Globus pallidus (tissue), 1 donor: Measurements from ENCODE around the gene POLE.
"Not testable (repeated sequence)": the region's sequence is repeated elsewhere in the genome, so short reads cannot be mapped to it uniquely, and the experiment has no call there.

Experiments used
- DNase-seq: peaks from one replicate; pipeline ENCODE4 v3.0.0-alpha.2; 2015; ENCODE audit warnings: low spot score

The POLE gene

DNA sequence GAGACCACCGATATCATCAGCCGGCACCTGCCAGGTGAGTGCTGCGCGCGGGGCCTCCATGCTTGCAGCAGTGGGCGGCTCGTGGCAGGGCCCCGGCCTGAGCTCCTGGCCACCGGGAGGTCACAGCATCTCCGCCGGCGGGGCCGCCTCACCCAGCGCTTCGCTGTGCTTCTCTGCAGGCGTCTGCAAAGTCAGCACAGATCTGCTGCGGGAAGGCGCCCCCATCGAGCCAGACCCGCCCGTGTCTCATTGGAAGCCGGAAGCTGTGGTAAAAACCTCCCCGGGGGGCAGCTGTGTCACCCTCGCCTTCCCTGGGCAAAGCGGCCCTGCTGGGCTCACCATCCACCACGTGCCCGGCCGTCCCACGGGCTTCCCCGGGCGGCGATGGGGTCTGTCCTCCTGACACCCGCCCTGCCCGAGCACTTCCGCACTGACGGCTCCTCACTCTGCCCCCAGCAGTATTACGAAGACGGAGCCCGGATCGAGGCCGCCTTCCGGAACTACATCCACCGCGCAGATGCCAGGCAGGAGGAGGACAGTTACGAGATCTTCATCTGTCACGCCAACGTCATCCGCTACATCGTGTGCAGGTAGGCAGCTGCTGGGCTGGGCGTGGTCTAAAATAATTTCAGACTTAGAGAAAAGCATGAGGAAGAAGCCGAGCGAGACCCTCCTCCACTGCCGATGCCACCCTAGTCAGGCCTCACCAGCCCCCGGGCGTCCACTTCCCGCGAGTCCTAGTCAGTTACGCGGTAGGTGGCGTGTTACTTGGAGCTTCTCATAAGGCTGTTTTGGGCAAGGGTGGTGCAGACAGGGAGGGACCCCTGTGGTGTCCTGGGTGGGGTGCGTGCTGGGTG is 30.6 kb upstream of the POLE start:
- DNase-seq, result no peak

DNA sequence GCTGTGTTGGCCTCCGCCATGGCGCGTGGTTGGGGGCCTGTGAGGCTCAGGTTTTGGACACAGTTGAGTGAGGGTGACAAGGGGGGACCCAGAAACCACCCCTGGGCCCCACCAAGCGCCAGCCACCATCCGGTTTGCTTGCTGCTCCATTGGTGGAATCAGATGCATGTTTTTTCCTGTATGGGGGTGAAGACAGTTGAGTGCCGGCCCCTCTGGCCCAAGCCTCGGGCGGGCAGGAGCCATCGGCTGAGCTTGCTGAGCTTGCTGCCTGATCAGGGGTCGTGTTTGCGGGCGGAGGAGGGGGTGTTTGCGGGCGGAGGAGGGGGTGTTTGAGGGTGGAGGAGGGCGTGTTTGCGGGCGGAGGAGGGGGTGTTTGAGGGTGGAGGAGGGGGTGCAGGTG is 29.9 kb upstream of the POLE start:
- DNase-seq, result no peak

DNA sequence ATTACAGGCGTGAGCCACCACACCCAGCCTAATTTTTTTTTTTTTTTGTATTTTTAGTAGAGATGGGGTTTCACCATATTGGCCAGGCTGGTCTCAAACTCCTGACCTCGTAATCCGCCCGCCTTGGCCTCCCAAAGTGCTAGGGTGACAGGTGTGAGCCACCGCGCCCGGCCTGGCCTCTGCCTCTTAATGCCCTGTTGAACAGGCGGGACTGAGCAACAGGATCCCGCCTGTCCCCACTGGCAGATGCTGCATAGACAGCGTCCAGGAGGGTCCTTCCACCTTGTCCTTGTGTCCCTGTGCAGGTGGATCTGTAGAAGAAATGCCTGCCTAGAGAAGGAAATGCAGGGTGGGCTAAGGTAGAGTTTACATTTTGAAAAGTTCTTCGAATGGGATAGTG is 29.2 kb upstream of the POLE start:
- DNase-seq, result no peak

DNA sequence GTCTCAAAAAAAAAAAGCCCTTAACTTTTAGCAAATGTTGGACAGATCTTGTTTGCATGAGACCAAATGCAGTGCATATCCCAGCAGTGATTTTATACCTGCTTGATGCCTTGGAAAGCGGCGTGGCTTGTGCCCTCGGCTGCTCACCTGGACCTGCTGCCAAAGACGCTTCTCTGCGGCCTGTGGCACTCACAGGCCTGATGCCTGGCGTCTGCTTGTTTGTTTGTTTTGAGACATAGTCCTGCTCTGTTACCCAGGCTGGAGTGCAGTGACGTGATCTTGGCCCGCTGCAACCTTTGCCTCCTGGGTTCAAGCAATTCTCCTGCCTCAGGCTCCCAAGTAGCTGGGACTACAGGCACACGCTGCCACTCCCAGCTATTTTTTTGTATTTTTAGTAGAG is 28.7 kb upstream of the POLE start:
- no peak for DNase-seq

DNA sequence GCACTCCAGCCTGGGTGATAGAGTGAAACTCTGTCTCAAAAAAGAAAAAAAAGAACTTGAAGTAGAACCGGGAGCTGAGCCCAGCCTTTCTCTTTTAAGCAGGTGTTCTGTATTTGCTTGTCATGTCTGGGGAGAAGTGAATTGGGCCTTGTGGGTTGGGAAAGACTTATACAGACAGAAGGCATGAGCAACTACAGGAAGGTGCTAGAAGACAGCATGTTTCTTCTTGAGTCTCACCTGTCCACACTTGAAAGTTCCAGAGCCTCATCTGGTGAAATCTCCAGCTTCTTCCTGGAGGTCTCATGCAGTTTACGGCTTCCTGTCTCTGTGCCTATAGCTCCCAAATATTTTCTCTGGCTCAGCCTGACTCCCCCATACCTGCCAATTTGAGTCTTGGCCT is 26.0 kb upstream of the POLE start:
- no peak for DNase-seq

DNA sequence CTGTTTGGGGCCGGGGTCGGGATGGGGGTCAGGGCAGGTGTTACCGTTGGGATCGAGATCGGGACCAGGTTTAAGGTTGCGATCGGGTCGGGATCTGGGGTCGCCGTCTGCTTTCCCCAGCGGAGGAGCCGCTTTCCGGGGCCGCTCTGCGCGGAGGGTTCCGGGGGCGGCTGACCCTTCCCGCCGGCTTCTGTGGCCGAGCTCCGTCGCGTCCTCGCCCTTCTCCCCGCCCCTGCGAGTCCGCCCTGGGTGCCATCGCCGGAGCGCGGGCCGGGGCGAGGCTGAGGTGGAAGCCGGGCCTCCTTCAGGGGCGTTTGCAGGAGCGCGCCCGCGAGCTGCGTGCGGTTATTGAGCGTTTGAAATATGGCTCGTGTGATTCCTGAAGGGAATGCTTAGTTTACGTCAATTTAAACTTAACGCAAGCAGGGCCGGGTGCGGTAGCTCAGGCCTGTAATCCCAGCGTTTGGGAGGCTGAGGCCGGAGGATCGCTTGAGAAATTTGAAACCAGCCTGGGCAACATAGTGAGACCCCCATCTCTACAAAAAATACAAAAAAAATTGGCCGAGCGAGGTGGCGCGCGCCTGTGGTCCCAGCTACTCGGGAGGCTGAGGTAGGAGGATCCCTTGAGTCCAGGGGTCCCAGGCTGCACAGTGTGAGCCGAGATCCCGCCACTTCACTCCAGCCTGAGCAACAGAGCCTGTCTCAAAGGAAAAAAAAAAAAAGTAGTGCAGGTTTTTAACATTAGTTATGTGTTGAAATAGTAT is 24.1 kb upstream of the POLE start:
- no peak for DNase-seq

DNA sequence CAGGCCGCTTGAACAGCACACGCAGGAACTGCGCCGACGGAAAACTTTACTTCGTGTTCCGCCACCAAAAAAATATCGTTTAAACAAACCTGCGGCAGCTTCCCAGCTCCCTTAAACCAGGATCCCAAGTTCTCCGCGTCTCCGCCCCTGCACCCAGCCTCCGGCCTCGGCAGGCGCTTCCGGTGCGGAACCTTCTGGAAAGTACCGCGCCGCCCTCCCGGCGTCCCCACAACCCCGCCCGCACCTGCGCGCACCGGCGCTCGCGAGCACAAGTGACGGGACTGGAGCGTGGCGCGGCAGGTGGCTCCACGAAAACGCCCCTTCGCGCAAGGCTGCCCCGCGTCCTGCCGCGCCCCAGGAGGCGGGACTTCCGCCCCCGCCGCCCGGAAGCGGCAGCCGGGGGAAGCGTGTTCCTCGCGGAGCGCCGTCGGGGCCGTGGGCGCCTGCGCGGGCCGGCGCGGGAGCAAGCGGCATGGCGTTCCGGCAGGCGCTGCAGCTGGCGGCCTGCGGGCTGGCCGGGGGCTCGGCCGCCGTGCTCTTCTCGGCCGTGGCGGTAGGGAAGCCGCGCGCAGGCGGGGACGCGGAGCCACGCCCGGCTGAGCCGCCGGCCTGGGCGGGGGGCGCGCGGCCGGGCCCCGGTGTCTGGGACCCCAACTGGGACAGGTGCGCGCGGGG is 23.4 kb upstream of the POLE start, which contains the start of gene PGAM5:
Gene PGAM5, plus strand, starts transcription at position 438 of the 675 bp plus-strand sequence. Its CDS starts 35 bp downstream, at position 473.
- DNase-seq, result peak; percentile 77

DNA sequence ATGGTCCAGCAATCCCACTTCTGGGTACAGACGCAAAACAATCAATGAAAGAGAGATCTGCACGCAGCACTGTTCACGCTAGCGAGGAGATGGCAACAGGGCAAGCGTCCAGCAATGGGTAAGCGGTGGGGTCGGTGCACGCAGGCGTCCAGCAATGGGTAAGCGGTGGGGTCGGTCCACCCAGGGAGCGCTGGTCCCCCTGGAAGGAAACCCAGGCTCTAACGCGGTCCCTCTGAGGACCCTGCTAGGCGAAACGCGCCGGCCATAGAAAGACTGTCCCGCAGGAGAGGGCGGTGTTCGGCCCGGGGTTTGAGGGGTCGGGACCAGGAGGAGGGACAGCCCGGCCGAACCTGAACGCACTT is 22.9 kb upstream of the POLE start:
- DNase-seq, result no peak

DNA sequence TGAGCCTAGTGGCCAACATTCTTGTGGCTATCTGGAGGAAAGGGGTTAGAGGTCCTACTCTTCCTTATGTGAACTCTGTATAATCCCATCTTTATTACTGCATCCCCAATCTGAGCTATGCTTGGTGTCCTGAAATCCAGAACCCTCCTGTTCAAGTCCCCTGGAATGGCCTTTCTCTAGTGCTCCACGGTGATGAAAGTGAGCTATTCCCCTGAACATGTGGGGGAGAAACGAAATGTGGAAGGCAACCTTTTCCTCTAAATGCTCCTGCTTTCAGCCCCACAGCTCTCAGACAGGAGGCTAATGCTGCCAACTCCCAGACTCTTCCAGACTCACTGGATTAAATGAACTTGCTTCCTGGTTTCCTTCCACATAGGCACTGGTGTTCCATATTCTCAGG is 21.0 kb upstream of the POLE start:
- DNase-seq, result no peak

DNA sequence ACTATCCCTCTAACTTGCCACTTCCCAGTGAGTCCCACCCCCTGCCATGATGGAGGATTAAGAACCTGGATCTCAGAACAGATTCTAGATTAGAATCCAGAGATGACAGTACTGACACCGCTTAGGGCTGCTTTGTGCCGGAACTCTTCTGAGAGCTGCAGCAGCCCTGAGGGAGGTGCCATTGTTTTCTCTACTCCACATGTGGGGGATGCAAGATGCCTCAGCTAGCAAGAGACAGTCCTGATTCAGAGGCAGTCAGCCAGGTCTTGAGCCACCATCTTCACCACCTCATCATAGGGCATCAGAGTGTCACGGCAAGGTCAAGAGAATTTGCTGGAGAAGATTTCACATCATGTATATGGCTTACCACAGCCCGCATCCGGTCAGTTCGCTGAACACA is 20.1 kb upstream of the POLE start:
- DNase-seq, result no peak

DNA sequence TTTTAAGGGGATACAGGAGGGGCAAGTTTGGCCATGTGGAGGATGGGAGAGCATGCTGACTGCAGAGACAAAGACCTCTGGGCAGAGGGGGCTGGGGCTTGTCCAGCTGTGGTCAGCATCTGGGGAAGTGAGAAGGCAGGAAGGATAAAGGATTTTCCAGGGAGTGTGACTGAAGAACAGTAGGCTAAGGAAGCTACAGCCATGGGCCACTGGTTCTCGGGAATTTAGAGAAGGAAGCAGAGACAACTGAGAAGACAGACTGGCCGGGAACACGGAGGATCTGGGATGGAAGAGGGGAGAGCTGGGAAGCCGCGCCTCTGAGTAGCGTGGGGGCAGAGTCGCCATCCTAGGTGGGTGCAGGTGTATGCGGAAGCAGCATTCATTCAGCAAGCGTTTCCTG is 16.5 kb upstream of the POLE start:
- no peak for DNase-seq

DNA sequence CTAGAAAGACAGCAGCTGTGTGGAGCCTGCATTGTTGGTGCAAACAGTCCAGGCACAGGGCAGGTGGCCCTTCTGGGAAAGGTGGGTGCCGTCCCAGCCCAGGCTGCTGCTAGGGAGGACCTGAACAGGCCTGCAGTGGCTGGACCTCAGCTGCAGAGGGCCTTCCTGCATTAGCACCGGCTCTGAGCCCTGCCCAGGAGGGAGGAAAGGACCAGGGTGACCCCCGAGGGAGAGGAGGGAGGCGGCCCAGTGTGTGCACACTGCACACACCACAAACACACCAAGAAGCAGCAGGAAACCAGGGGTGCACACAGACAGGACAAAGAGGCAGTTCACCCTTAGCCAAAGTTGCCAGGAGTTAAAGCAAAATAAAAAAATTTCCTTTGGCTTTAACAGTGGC is 15.5 kb upstream of the POLE start:
- no peak for DNase-seq

DNA sequence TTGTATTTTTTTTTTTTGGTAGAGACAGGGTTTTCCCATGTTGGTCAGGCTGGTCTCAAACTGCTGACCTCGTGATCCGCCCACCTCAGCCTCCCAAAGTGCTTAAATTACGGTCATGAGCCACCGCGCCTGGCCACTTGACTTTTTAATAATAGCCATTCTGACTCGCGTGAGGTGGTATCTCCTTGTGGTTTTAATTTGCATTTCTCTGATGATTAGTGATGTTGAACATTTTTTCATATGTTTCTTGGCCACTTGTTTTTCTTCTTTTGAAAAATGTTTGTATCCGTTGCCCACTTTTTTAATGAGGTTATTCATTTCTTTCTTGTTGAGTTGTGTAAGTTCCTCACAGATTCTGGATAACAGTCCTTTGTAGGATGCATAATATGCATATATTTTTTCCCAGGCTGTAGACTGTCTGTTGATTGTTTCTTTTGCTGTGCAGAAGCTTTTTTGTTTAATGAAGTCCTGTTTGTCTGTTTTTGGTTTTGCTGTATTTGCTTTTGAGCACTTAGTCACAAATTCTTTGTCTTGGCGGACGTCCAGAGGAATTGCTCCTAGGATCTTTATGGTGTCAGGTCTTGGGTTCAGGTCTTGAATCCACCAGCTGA is 13.2 kb upstream of the POLE start:
- DNase-seq, result no peak

DNA sequence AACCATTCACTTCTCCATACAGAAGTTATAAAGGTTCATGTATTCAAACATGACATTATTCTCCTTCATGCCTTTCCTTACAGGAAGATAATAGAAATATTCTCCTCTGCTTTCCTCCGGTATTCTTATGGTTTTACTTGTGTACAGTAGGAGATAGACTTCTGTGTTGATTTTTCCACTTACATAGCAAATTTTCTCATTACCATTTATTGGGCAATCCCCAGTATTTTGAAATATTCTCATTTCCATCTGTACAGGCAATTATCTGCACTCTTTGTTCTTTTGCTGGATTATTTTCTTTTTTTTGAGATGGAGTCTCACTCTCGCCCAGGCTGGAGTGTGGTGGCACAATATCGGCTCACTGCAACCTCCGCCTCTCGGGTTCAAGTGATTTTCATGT is 11.2 kb upstream of the POLE start:
- DNase-seq, result no peak

DNA sequence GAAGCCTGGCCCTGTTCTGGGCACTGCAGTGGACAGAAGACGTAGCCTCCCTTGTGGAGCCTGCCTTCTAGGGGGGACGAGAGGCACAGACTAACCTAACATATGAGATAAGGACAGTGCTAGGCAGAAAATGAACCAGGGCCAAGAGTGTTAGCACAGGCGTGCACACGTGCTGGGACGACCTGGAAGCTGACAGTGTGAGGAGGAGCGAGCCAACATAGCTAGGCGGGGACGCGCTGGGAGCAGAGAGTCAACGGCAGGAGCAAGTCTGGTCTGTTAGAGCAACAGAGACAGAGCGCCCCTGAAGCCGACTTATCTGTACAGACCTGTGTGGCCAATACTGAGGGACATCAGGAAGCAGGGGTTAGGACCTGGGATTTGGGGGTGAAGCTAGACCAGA is 8.3 kb upstream of the POLE start:
- no peak for DNase-seq

DNA sequence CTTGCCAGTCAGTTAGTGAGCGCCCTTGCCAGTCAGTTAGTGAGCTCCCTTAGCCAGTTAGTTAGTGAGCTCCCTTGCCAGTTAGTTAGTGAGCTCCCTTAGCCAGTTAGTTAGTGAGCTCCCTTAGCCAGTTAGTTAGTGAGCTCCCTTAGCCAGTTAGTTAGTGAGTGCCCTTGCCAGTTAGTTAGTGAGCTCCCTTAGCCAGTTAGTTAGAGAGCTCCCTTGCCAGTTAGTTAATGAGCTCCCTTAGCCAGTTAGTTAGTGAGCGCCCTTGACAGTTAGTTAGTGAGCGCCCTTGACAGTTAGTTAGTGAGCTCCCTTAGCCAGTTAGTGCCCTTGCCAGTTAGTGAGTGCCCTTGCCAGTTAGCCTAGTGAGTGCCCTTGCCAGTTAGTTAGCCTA is 7.7 kb upstream of the POLE start:
- DNase-seq, result not testable (repeated sequence)

DNA sequence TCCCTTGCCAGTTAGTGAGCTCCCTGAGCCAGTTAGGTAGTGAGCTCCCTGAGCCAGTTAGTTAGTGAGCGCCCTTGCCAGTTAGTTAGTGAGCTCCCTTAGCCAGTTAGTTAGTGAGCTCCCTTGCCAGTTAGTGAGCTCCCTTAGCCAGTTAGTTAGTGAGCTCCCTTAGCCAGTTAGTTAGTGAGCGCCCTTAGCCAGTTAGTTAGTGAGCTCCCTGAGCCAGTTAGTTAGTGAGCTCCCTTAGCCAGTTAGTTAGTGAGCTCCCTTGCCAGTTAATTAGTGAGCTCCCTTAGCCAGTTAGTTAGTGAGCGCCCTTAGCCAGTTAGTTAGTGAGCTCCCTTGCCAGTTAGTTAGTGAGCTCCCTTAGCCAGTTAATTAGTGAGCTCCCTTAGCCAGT is 4.9 kb upstream of the POLE start:
- DNase-seq, result not testable (repeated sequence)

DNA sequence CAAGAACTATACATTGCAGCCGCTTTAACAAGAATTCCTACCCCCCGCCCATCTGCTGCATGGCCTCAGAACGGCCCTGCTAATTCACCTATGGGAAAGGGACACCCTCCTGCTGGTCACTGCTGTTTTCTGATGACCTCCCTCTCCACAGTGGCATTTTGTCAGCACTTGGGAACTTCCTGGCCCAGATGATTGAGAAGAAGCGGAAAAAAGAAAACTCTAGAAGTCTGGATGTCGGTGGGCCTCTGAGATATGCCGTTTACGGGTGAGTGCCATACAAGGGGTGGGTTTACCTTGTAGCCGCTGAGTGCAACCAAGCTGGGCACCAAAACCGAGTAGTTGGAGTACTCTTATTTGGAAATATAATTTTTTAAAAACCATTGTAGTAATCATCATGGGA is 3.0 kb upstream of the POLE start:
- no peak for DNase-seq

DNA sequence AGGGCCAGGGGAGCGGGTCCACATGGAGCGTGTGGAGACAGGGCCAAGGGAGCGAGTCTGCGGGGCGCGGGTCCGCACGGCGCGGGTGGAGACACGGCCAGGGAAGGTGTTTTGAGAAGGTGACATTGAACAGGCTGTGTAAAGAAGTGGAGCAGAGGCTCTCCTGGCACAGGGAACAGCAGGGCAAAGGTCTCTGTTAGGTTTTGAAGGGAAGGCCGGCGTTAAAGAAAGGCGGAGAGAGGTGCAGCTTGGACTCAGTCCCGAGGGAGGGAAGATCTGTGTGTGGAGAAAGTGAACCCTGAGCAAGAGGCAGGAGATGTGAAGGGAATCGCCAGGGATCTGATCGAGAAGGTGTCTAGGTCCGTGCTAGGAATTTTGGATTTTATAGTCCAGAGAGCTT is 2.1 kb upstream of the POLE start:
- DNase-seq, result no peak

DNA sequence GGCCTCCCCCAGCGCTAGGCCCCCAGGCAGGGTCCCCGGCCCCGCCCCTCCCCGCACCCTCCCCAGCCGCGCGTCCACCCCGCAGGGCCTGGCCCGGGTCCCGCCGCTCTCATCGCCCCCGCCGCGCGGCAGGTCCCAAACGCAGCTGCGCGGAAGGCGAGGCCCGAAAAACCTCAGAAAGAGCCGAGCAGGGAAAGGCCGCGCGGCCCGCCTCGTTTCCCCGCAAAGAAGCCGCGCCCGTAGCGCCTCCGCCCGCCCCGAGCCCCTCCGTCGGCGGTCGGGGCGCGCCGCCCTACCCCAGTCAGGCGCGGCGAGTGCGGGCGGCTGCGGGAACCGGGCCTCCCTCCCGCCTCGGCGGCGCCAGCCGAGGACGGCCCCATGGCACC is 324 bp downstream of the POLE start:
- no peak for DNase-seq

DNA sequence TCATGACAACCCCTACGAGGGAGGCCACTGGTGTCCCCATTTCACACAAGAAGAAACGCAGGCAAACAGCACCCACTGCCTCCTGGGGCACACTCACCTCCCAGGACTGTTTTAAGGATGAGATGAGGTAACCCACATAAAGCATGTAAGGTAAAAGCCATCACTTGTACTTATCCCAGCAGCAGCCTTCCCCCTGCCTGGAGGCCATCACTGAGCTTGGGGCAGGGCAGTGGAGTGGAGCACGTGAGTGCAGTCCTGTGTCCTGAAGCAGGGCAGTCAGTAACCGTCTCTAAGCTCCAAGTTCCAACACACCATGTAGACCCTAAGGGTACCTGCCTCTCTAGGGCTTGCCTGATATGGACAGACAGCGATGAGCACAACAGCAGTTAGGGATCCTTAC is 1.7 kb downstream of the POLE start:
- DNase-seq, result no peak

DNA sequence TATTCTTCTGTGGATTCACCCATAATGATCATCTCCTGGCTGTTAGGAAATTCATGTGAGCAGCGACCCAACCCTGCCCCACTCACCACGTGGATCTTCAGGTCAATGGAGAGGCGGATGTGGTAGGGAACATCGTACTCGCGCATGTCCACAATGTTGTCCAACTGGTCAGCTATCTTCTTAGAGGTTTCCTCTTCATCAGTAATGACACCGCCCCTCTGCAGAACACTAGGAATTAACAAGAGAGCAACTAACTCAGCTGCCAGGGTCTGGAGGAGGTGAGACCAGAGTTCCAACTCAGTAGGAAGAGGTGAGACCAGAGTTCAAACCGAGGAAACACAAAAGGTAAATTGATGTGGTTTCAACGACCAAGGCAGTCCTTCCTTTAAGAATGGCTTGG is 9.7 kb downstream of the POLE start:
- no peak for DNase-seq
